CD4-positive, CD25-positive, alpha-beta regulatory T cell (primary cell): ENCODE results near the gene CXCL10. TPM values are rescaled to one million over a fixed set of nuclear protein-coding genes. Genes with fewer than 3 reads are reported as not detected.
"Not testable (repeated sequence)": the region's sequence is repeated elsewhere in the genome, so short reads cannot be mapped to it uniquely, and the experiment has no call there.

ENCODE experiments used
- ATAC-seq, 2 donors: fragments of 150-1000 bp; cut with Tn5 transposase; one replicate each; pipeline ENCODE4 v1.10.0; 2021; ENCODE audit warnings: low read depth in 2 of 2, moderate number of reproducible peaks in 2 of 2, moderate library complexity in 1 of 2
- DNase-seq, 3 donors: peaks; one replicate each; pipeline versions ENCODE4 v3.0.0 to v3.0.0-alpha.2; 2012 to 2022; ENCODE audit warnings: mixed read lengths in 1 of 3
- H3K27ac ChIP-seq: one replicate; pipeline ENCODE4 v1.7.0; 2013; ENCODE audit warnings: mild to moderate bottlenecking, low read length; ENCODE audit not compliant: insufficient read depth, poor library complexity, severe bottlenecking
- H3K27me3 ChIP-seq: one replicate; pipeline ENCODE4 v1.7.0; 2013; ENCODE audit warnings: low read length; ENCODE audit not compliant: control insufficient read depth, insufficient read depth
- H3K36me3 ChIP-seq: one replicate; pipeline ENCODE4 v1.7.0; 2013; ENCODE audit warnings: mild to moderate bottlenecking, low read length, moderate library complexity; ENCODE audit not compliant: control insufficient read depth, insufficient read depth
- H3K4me1 ChIP-seq: 2 replicates; pipeline ENCODE4 v1.7.0; 2013; ENCODE audit warnings: mild to moderate bottlenecking, low read length; ENCODE audit not compliant: insufficient read depth, control insufficient read depth, poor library complexity, severe bottlenecking
- H3K4me3 ChIP-seq: one replicate; pipeline ENCODE4 v1.7.0; 2013; ENCODE audit warnings: low read depth, mild to moderate bottlenecking, low read length, moderate library complexity
- H3K9me3 ChIP-seq, 2 experiments: 1 replicate in 1 of 2; 2 replicates in 1 of 2; pipeline ENCODE4 v1.7.0; 2013; ENCODE audit warnings: low read length in 2 of 2, mild to moderate bottlenecking in 1 of 2, moderate library complexity in 1 of 2; ENCODE audit not compliant: control insufficient read depth in 2 of 2
- H3K27ac Mint-ChIP-seq, 3 donors: one replicate each; pipeline ENCODE4 v1.8.0; 2020 to 2022; ENCODE audit warnings: mild to moderate bottlenecking in 3 of 3, mixed read lengths in 3 of 3, moderate library complexity in 2 of 3
- H3K27me3 Mint-ChIP-seq: one replicate; pipeline ENCODE4 v1.8.0; 2022; ENCODE audit warnings: mild to moderate bottlenecking, mixed read lengths
- H3K36me3 Mint-ChIP-seq: one replicate; pipeline ENCODE4 v1.8.0; 2020; ENCODE audit warnings: mixed read lengths
- H3K4me1 Mint-ChIP-seq, 4 donors: one replicate each; pipeline ENCODE4 v1.8.0; 2020 to 2022; ENCODE audit warnings: mixed read lengths in 4 of 4, mild to moderate bottlenecking in 1 of 4
- H3K4me3 Mint-ChIP-seq, 4 donors: one replicate each; pipeline ENCODE4 v1.8.0; 2020 to 2022; ENCODE audit warnings: mild to moderate bottlenecking in 4 of 4, mixed read lengths in 4 of 4, moderate library complexity in 3 of 4
- H3K9me3 Mint-ChIP-seq, 7 donors: one replicate each; pipeline ENCODE4 v1.8.0; 2020 to 2022; ENCODE audit warnings: mixed read lengths in 7 of 7, mild to moderate bottlenecking in 3 of 7, moderate library complexity in 2 of 7
- polyA plus RNA-seq, 4 donors: library from polyadenylated mRNA; unstranded; fragments of 300-500 nt; fragmentation: Illumina TruSeq; gene quantifications; one replicate each; pipeline ENCODE4 v1.2.3, GENCODE V29; 2021
- total RNA-seq: library from RNA; stranded (reverse); gene quantifications from one replicate; pipeline ENCODE4 v1.2.3, GENCODE V29; 2022

The CXCL10 gene
- total and polyA plus RNA-seq, 5 donors from 2014 or later = not detected

DNA sequence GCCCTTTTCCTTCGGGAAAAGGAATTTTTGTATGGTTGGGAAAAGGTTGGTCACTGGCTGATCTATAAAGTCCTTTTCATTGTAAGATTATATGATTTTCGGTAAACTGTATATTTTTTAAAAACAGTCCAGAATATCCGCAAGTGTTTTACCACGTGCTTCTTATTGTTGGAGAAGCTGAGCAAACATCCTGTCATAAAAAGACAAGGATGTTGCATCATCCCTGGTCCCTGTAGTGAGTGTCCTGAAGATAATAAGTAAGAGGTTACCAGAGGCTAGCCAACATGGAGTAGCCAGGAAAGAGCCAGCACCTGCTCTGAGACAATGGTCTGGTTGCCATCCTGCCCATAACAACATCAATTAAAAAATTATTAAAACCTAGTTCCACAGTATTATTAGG, 21.1 kb downstream of the CXCL10 start:
- Histone ChIP-seq H3K27me3 (peaks cover 10% of the 10 kb centered on the region), H3K36me3 (no peaks in the 10 kb centered on the region), H3K4me3 (no peak overlapping the region), H3K9me3 (no peaks in the 10 kb centered on the region), H3K27ac (no peak overlapping the region), H3K4me1 (no peaks in the 10 kb centered on the region)
- Mint-ChIP-seq H3K4me3 (no peak overlapping the region), H3K27me3 (peaks cover 21% of the 10 kb centered on the region), H3K27ac (no peak overlapping the region), H3K36me3 (no peaks in the 10 kb centered on the region), H3K4me1 (no peaks in the 10 kb centered on the region), H3K9me3 (no peaks in the 10 kb centered on the region)
- ATAC-seq (no peak), DNase-seq (no peak)

- H3K4me1 Mint-ChIP-seq = no peaks in the 10 kb centered on the region
- Histone ChIP-seq H3K4me3 (no peak overlapping the region), H3K9me3 (no peaks in the 10 kb centered on the region), H3K36me3 (no peaks in the 10 kb centered on the region), H3K27me3 (peaks cover 10% of the 10 kb centered on the region), H3K27ac (no peak overlapping the region), H3K4me1 (no peaks in the 10 kb centered on the region)
- DNase-seq (no peak), ATAC-seq (no peak)
- H3K9me3 Mint-ChIP-seq = no peaks in the 10 kb centered on the region
- H3K36me3 Mint-ChIP-seq = no peaks in the 10 kb centered on the region
- H3K27ac Mint-ChIP-seq = no peak overlapping the region
- H3K4me3 Mint-ChIP-seq = no peak overlapping the region
- peaks cover 17% of the 10 kb centered on the region for H3K27me3 Mint-ChIP-seq
These were observed 21.6 kb downstream of the CXCL10 start for GRCh38 chr4:76001700-76002099.

GRCh38 chr4:76000279-76000678, 23.0 kb downstream of the CXCL10 start:
- Mint-ChIP-seq H3K36me3 (no peaks in the 10 kb centered on the region), H3K4me1 (no peaks in the 10 kb centered on the region), H3K27me3 (peaks cover 12% of the 10 kb centered on the region), H3K9me3 (no peaks in the 10 kb centered on the region), H3K4me3 (no peak overlapping the region), H3K27ac (no peak overlapping the region)
- Histone ChIP-seq H3K27me3 (peaks cover 2% of the 10 kb centered on the region), H3K4me3 (no peak overlapping the region), H3K4me1 (no peaks in the 10 kb centered on the region), H3K36me3 (no peaks in the 10 kb centered on the region), H3K9me3 (no peaks in the 10 kb centered on the region), H3K27ac (no peak overlapping the region)
- DNase-seq (no peak), ATAC-seq (no peak)

DNA sequence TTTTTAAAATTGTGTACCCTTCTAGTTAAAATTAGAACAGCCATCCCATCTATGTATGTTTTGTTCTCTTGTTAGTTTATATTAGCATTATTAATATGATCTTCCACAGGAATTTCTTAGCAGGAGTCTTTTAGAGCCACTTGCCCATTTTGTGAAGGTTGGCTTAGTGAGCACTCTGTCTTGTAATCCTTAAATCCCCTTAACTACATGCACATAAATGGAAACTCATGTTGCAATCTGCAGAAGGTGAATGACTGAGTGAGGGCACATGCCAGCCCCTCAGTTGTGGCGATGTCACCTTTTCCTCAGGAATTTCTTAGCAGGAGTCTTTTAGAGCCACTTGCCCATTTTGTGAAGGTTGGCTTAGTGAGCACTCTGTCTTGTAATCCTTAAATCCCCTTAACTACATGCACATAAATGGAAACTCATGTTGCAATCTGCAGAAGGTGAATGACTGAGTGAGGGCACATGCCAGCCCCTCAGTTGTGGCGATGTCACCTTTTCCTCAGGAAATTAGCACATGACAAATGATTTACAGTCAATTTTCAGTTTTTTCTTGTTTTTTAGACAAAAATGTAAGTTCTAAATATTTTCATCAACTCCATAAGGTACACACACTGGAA, 24.7 kb downstream of the CXCL10 start:
- not testable (repeated sequence) for H3K4me1 Mint-ChIP-seq, H3K4me3 ChIP-seq, H3K27me3 Mint-ChIP-seq, H3K36me3 Mint-ChIP-seq, H3K36me3 ChIP-seq, H3K27me3 ChIP-seq, H3K27ac Mint-ChIP-seq, ATAC-seq, DNase-seq, H3K27ac ChIP-seq, H3K4me1 ChIP-seq, H3K9me3 Mint-ChIP-seq, H3K4me3 Mint-ChIP-seq, H3K9me3 ChIP-seq

DNA sequence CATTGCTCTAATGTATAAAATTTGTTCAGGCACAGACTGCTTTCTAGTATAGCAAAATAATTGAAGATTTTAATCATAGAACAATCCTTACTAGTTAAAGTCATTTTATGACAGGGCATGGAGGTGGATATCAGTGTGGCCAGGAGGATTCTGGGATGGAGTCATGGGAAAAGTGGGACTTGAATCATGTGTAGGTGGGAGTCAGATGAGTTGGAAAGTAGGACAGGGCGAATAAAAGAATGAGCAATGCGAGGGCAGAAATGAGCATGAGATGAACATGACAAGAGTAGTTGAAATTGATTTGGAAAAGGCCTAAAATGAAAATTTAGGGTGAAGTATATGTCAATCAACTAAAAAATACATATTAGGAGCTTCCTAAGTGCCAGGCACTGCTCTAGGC, 25.4 kb downstream of the CXCL10 start:
- no peak overlapping the region for H3K27ac Mint-ChIP-seq

DNA sequence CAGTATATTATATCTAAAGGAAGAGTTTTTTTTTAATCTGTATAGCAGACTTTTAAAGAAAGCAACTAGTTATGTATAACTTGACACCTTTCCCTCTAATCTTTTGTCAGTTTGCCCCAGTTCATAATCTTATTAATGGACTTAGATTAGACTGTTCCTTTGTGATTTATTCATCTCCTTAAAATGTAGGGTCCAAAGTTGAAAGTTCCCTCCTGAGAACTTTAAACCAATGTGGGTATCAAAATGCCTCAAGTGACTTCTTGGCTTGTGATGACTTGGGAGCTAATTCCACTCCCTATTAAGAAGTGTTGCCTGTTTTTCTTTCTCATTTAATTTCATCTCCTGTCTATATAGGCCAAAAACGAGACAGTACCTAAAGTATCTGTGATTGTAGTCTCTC, 26.2 kb downstream of the CXCL10 start:
- H3K36me3 ChIP-seq = no peaks in the 10 kb centered on the region
- Mint-ChIP-seq H3K36me3 (no peaks in the 10 kb centered on the region), H3K4me3 (no peak overlapping the region), H3K9me3 (no peaks in the 10 kb centered on the region), H3K27ac (no peak overlapping the region), H3K4me1 (no peaks in the 10 kb centered on the region), H3K27me3 (peaks cover 5% of the 10 kb centered on the region)
- H3K27ac ChIP-seq = no peak overlapping the region
- H3K4me3 ChIP-seq = no peak overlapping the region
- H3K9me3 ChIP-seq = no peaks in the 10 kb centered on the region
- DNase-seq (no peak), ATAC-seq (no peak)
- no peaks in the 10 kb centered on the region for H3K4me1 ChIP-seq
- H3K27me3 ChIP-seq = no peaks in the 10 kb centered on the region

More for the DNA sequence above, 25.4 kb downstream of the CXCL10 start:
- no peaks in the 10 kb centered on the region for H3K36me3 Mint-ChIP-seq
- Histone ChIP-seq H3K9me3 (no peaks in the 10 kb centered on the region), H3K36me3 (no peaks in the 10 kb centered on the region), H3K27ac (no peak overlapping the region), H3K4me1 (no peaks in the 10 kb centered on the region), H3K27me3 (peaks cover 2% of the 10 kb centered on the region), H3K4me3 (no peak overlapping the region)
- H3K4me3 Mint-ChIP-seq = no peak overlapping the region
- DNase-seq (no peak), ATAC-seq (no peak)
- H3K4me1 Mint-ChIP-seq = no peaks in the 10 kb centered on the region
- no peaks in the 10 kb centered on the region for H3K9me3 Mint-ChIP-seq
- no peaks in the 10 kb centered on the region for H3K27me3 Mint-ChIP-seq

DNA sequence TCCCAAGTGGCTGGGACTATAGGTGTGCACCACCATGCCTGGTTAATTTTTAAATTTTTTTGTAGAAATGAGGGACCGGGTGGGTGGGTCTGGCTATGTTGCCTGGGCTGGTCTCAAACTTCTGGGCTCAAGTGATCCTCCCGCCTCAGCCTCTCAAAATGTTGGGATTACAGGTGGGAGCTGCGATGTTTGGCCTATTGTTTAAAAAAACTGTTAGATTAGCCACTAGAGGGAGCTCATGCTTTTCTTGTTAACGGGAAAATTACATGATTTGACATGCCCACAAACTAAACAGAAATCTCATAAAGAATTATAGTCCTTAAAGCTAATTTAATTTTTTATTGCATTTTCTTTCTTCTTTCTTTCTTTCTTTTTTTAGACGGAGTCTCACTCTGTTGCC, 27.6 kb downstream of the CXCL10 start:
- ATAC-seq (no peak), DNase-seq (peak in 2 of 3 donors; percentile 59 to 62)
- Mint-ChIP-seq H3K4me3 (peak overlapping the region in 1 of 4 donors; percentile 66), H3K36me3 (no peaks in the 10 kb centered on the region), H3K27ac (no peak overlapping the region), H3K4me1 (peaks cover 0 to 10% (median 6%) of the 10 kb centered on the region in 4 donors), H3K27me3 (peaks cover 11% of the 10 kb centered on the region), H3K9me3 (no peaks in the 10 kb centered on the region)
- H3K36me3 ChIP-seq = no peaks in the 10 kb centered on the region
- no peaks in the 10 kb centered on the region for H3K27me3 ChIP-seq
- H3K9me3 ChIP-seq = no peaks in the 10 kb centered on the region
- peaks cover 3% of the 10 kb centered on the region for H3K4me1 ChIP-seq
- H3K4me3 ChIP-seq = no peak overlapping the region
- H3K27ac ChIP-seq = no peak overlapping the region

DNA sequence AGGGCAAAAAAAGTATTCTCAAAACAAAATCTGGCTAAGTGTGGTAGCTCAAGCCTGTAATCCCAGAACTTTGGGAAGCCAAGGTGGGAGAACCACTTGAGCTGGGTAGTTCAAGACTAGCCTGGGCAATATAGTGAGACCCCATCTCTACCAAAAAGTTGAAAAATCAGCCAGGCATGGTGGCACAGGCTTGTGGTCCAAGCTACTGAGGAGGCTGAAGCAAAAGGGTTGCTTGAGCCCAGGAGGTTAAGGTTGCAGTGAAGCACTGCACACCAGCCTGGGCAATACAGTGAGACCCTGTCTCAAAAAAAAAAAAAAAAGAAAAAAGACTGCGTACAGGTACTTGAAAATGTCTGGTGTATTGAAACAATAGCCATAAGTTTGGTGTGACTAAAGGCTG, 30.8 kb downstream of the CXCL10 start:
- Mint-ChIP-seq H3K4me1 (peaks cover 11 to 28% (median 16%) of the 10 kb centered on the region in 4 donors), H3K27ac (no peak overlapping the region), H3K4me3 (peak overlapping the region in 1 of 4 donors; percentile 65), H3K36me3 (peaks cover 12% of the 10 kb centered on the region), H3K9me3 (peaks cover 0 to 2% (median 0%) of the 10 kb centered on the region in 7 donors), H3K27me3 (peaks cover 12% of the 10 kb centered on the region)
- DNase-seq (no peak), ATAC-seq (no peak)
- H3K9me3 ChIP-seq = no peaks in the 10 kb centered on the region
- no peaks in the 10 kb centered on the region for H3K27me3 ChIP-seq
- no peak overlapping the region for H3K4me3 ChIP-seq
- H3K27ac ChIP-seq = no peak overlapping the region
- peaks cover 29% of the 10 kb centered on the region for H3K4me1 ChIP-seq
- no peaks in the 10 kb centered on the region for H3K36me3 ChIP-seq
